Measurements from ENCODE around the gene OR1F1.
"Not testable (repeated sequence)": the region's sequence is repeated elsewhere in the genome, so short reads cannot be mapped to it uniquely, and the experiment has no call there.

OR1F1 gene

GRCh38 chr16:3187798-3188674 is at the start of gene OR1F1:
Gene OR1F1 (plus strand): TSS chr16:3188204.
- peak; percentile 83 for DNase-seq (ENCODE audit: low read depth)

GRCh38 chr16:3138342-3138741 is 49.7 kb upstream of the OR1F1 start:
- no peak for DNase-seq (ENCODE audit: low read depth)

DNA sequence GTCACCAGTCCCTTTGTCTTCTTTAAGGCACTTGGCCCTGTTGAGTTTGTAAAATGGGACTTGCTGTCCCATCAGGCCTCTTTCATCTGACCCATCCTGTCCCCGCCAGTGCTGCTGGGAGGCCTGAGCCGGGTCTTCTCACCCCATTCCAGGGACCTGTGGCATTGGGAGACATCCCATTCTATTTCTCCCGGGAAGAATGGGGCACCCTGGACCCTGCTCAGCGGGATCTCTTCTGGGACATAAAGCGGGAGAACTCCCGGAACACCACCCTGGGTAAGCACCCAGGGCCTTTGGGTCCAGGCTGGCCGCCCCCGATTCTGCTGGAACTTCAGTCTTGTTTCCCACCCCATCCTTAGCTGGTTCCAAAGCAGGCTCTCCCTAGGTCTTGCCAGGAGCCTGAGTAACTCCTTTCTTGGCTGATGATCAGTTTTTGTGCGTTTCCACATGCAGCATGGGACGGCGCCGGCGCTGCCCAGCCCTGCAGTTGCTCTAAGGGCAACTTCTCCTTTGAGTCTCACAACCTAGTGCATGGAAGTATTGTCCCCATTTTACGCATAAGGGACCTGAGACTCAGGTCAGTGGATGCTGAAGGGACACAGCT is 49.1 kb upstream of the OR1F1 start:
- DNase-seq (ENCODE audit: low read depth), result no peak

- DNase-seq (ENCODE audit: low read depth), result not testable (repeated sequence)
Measured at GRCh38 chr16:3139561-3139960, 48.4 kb upstream of the OR1F1 start.

- no peak for DNase-seq (ENCODE audit: low read depth)
Measured at GRCh38 chr16:3140603-3141427, 47.2 kb upstream of the OR1F1 start.

DNA sequence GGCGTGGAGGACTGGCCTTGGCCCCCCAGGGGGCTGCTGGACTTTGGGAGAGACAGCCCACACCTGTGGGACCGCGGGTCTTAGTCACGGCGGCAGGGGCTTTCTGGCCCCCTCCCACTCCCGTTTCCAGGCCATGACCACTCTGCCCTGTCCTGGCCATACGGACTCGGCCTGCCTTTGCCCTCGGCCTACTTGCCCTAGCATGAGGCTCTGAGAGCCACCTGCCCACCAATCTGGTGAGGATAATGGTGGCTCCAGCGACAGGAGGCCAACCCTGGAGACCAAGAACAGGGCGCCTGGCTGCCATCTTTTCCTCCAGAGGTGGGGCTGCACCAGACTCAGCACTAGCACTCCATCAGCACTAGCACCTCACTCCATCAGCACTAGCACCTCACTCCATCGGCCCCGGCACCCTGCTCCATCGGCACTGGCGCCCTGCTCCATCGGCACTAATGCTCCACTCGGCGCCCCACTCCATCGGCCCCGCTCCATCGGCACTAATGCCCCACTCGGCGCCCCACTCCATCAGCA is 46.2 kb upstream of the OR1F1 start:
- DNase-seq (ENCODE audit: low read depth), result no peak

- DNase-seq (ENCODE audit: low read depth), result no peak
Measured at GRCh38 chr16:3142327-3142726, 45.7 kb upstream of the OR1F1 start.

DNA sequence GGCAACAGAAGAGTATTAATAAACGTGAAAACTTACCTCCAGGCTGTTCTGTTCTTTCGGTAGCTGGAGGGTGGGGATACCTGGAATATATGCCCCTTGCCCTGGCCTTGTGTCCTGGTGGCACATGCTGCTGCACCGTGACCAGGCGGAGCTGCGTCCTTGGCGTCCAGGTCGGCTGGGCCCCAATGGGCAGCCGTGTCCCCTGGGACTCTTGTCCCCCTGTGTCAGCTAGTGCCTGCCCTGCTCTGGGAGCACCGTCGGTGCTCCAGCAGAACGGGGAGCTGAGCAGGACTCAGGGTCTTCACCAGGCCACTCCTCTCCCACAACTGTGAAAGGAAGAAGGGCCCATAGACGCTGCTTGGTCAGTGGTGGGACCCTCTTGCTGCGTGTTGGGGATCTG is 45.2 kb upstream of the OR1F1 start:
- DNase-seq (ENCODE audit: low read depth), result no peak

GRCh38 chr16:3143189-3143588 is 44.8 kb upstream of the OR1F1 start:
- DNase-seq (ENCODE audit: low read depth), result no peak

GRCh38 chr16:3143598-3144320 is 44.2 kb upstream of the OR1F1 start:
- no peak for DNase-seq (ENCODE audit: low read depth)

- no peak for DNase-seq (ENCODE audit: low read depth)
Measured at GRCh38 chr16:3144321-3144983, 43.6 kb upstream of the OR1F1 start.

- no peak for DNase-seq (ENCODE audit: low read depth)
Measured at GRCh38 chr16:3145151-3145550, 42.9 kb upstream of the OR1F1 start.

DNA sequence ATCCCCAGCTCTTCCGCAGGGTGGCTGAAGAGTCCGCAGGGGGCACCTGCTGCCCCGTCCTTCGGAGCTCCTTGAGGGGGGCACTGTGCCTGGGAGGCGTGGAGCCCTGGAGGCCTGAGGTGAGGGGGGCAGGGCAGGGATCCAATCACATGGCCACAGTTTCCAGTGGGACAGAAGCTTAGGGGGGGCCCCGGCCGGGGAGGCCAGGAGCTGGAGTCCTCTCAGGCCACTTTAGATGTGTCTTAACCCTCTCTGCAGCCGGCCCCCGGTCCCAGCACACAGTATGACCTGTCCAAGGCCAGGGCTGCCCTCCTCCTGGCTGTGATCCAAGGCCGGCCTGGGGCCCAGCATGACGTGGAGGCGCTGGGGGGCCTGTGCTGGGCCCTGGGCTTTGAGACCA is 42.3 kb upstream of the OR1F1 start:
- no peak for DNase-seq (ENCODE audit: low read depth)

DNA sequence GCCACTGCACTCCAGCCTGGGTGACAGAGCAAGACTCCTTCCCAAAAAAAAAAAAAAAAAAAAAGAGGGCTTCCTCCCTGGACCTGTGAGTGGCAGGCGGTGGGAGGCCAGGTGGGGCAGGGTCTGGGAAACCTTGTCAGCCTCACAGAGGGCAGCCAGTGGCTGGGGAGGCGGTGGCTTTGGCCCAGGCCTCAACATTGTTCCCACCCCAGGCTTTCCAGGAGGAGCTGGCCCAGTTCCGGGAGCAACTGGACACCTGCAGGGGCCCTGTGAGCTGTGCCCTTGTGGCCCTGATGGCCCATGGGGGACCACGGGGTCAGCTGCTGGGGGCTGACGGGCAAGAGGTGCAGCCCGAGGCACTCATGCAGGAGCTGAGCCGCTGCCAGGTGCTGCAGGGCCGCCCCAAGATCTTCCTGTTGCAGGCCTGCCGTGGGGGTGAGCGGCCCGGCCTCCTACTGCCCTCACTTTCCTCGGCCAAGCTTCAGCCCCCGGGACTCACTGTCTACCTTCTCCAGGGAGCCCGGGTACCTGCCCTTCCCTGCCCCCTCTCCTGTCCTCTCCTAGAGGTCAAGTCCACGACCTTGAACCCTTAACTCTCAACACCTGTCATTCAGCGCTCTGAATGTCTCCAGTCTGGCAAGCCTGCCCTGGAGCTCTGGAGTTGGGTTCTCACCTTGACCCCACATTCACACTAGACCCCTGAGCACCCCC is 40.8 kb upstream of the OR1F1 start:
- DNase-seq (ENCODE audit: low read depth), result no peak

GRCh38 chr16:3147757-3148104 is 40.3 kb upstream of the OR1F1 start:
- DNase-seq (ENCODE audit: low read depth), result no peak

DNA sequence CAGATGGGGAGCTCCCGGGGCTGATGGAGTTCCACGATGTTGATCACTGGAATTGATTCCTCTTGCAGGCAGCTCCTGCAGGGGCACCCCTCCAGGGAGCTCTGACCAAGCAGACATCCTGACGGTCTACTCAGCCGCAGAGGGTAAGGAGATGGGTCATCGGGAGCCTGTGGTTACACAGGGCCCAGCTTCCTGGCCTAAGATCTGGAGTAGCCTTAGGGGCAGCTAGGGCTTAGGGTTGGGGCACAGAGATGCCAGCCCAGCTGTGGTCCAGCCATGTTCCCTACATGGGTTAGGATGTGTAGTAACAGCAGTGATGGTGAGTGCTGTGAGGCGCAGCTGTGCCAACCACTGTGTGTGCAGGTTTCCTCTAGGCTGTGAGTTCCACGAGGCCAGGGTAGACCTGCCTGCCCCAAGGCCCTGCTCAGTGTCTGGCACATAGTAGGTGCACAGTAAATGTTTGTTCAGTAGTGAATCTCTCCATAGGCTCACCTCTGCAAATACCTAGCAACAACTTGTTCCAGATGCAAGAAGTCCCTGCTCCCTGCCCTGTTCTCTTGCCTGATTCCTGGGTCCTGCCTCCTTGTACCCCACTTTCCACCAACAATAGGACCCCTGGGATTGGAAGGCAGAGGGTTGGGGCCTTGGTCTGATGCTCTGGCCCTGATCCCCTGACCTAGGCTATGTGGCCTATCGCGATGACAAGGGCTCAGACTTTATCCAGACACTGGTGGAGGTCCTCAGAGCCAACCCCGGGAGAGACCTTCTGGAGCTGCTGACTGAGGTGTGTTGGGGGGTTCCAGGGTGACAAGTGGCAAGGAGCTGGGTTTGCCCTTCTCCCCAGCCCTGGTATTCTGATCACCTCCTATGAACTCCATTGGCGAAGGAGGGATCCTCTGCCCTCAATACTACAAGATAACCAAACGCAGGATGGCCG is 39.5 kb upstream of the OR1F1 start:
- DNase-seq (ENCODE audit: low read depth), result no peak

DNA sequence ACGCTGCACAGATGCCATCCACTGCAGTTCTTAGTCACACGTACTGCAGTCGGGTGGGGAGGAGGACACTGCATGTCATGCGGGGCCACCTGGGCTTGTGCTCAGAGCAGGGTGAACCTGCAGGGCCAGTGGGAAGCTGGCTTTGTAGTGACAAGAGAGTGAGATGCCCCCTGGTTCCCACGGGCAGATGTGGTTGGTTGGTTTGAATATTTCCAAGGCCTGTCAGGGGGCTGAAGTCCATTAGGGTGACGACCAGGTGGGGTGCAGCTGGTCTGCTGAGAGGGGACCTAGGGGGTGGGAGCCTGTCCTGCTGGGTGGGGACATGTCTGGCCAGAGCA is 38.8 kb upstream of the OR1F1 start:
- no peak for DNase-seq (ENCODE audit: low read depth)

DNA sequence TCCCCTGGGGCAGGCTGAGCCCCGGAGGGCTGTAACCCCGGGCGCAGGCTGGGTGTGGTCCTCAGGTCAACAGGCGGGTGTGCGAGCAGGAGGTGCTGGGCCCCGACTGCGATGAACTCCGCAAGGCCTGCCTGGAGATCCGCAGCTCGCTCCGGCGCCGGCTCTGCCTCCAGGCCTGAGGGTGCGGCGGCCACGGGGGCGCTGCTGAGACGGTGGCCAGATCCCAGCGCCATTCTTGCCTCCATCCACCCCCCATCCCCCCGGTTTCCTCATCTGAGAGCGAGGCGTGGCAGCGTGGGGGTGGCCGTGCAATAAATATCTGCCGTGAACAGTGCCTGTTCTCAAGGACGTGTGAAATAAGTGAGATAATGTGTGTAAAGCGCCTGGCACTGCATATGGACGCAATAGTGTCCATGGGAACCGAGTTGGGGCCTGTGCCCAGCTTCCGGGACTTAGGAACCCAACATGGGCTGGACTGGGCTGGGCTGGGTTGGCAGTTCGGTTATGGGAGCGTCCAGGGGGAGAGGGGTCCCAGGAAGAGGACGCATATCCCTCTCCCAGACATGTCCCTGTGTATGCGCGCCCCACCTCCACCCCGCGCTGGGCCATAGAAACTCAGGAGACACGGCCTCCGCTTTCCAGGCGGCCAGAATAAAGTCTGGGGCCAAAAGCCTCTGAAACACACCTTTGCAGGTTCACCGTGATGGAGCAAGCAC is 38.2 kb upstream of the OR1F1 start:
- peak; percentile 65 for DNase-seq (ENCODE audit: low read depth)
